Activated CD8-positive, alpha-beta memory T cell treated with anti-CD3 and anti-CD28 coated beads for 24 hours (primary cell): Measurements from ENCODE around the gene MET.
"Not testable (repeated sequence)": the region's sequence is repeated elsewhere in the genome, so short reads cannot be mapped to it uniquely, and the experiment has no call there.

Source experiments
- DNase-seq: peaks from one replicate; pipeline ENCODE4 v3.0.0-alpha.2; 2020

The MET gene

GRCh38 chr7:116812860-116813259, 140.9 kb downstream of the MET start:
- no peak for DNase-seq

GRCh38 chr7:116813371-116813770, 141.4 kb downstream of the MET start:
- DNase-seq, result not testable (repeated sequence)

GRCh38 chr7:116815041-116815440, 143.0 kb downstream of the MET start:
- DNase-seq, result no peak

GRCh38 chr7:116820149-116820548, 148.2 kb downstream of the MET start:
- no peak for DNase-seq

GRCh38 chr7:116821647-116822046, 149.7 kb downstream of the MET start:
- DNase-seq, result not testable (repeated sequence)

GRCh38 chr7:116824449-116824848, 152.5 kb downstream of the MET start:
- DNase-seq, result no peak

GRCh38 chr7:116828281-116828680, 156.3 kb downstream of the MET start:
- DNase-seq, result no peak

- DNase-seq, result no peak
These were observed 157.0 kb downstream of the MET start for GRCh38 chr7:116829041-116829440.

- DNase-seq, result no peak
These were observed 157.5 kb downstream of the MET start for GRCh38 chr7:116829493-116829892.

GRCh38 chr7:116832692-116833091, 160.7 kb downstream of the MET start:
- DNase-seq, result no peak

- DNase-seq, result no peak
These were observed 163.0 kb downstream of the MET start for GRCh38 chr7:116834815-116835504.

GRCh38 chr7:116836048-116836447, 164.1 kb downstream of the MET start:
- DNase-seq, result no peak

GRCh38 chr7:116836911-116837310, 164.9 kb downstream of the MET start:
- no peak for DNase-seq

GRCh38 chr7:116837586-116837985, 165.6 kb downstream of the MET start:
- no peak for DNase-seq

- DNase-seq, result no peak
These were observed 168.3 kb downstream of the MET start for GRCh38 chr7:116840256-116840655.

- no peak for DNase-seq
These were observed 170.4 kb downstream of the MET start for GRCh38 chr7:116842371-116842770.

GRCh38 chr7:116843378-116843777, 171.4 kb downstream of the MET start:
- DNase-seq, result no peak
